ENCODE measurements around the gene STARD6.

GRCh38 chr18:54382733-54383252 lies 25.1 kb upstream of the STARD6 start:
- TF ChIP-seq EZH2 (IDR thresholded peaks at IDR 0.05; ENCODE audit: borderline replicate concordance, low read length), result no peak
- TF ChIP-seq CTCF (IDR thresholded peaks at IDR 0.05; ENCODE audit: low read length), result no peak

Data from OCI-LY1 (cell line).